K562 (cell line): Measurements from ENCODE around the gene IL13RA1. TPM values are rescaled to one million over a fixed set of nuclear protein-coding genes. Genes with fewer than 3 reads are reported as not detected.
A peak's percentile ranks its signal among the peaks of the same experiment; 100 is the strongest.

Source experiments
- E2F6 ChIP-seq, 2 experiments: IDR thresholded peaks; 2 replicates each; pipeline ENCODE4 v1.6.1; 2011; ENCODE audit warnings: borderline replicate concordance in 1 of 2, control low read depth in 1 of 2, low read depth in 1 of 2, low read length in 1 of 2, mild to moderate bottlenecking in 1 of 2, mixed read lengths in 1 of 2, moderate library complexity in 1 of 2; ENCODE audit not compliant: insufficient read depth in 1 of 2, insufficient read length in 1 of 2, poor library complexity in 1 of 2, severe bottlenecking in 1 of 2; ENCODE audit errors: extremely low read depth in 1 of 2
- ELF1 ChIP-seq: fragments of 200-800 bp; sonication (Bioruptor generic); IDR thresholded peaks from 2 replicates; pipeline ENCODE4 v1.6.1; 2016; ENCODE audit warnings: missing genetic modification characterization, missing compliant biosample characterization
- FIP1L1 ChIP-seq: fragments of 200-400 bp; formaldehyde crosslinking; IDR thresholded peaks from 2 replicates; pipeline ENCODE4 v1.6.1; 2018; ENCODE audit warnings: mild to moderate bottlenecking, low read depth, low read length; ENCODE audit not compliant: poor library complexity, severe bottlenecking
- HMGXB4 ChIP-seq: sonication (generic); formaldehyde crosslinking; IDR thresholded peaks from 2 replicates; pipeline ENCODE4 v1.8.1; 2023; ENCODE audit warnings: mild to moderate bottlenecking, missing genetic modification reagents
- MAFF ChIP-seq: IDR thresholded peaks from 2 replicates; pipeline ENCODE4 v1.6.1; 2012; ENCODE audit warnings: low read length, improper control_type of control experiment
- POLR2A ChIP-seq: fragments of 450-650 bp; conservative IDR thresholded peaks from 2 replicates; pipeline ENCODE4 v1.6.1; 2016
- POLR2G ChIP-seq: fragments of 200-400 bp; formaldehyde crosslinking; IDR thresholded peaks from 2 replicates; pipeline ENCODE4 v1.6.1; 2017; ENCODE audit warnings: low read depth, mild to moderate bottlenecking, antibody characterized with exemption, low read length, moderate library complexity
- TEAD4 ChIP-seq, 2 experiments: sonication (generic) in 1 of 2; formaldehyde crosslinking in 1 of 2; IDR thresholded peaks; 2 replicates each; pipeline versions ENCODE4 v1.6.1 to v1.8.0; 2012 to 2022; ENCODE audit warnings: borderline replicate concordance in 1 of 2, inconsistent platforms in 1 of 2, low read length in 1 of 2, mild to moderate bottlenecking in 1 of 2, missing genetic modification reagents in 1 of 2
- ZBTB40 ChIP-seq, 2 experiments: fragments of 450-650 bp in 1 of 2; sonication (generic) in 1 of 2; formaldehyde crosslinking in 1 of 2; IDR thresholded peaks; 2 replicates each; pipeline versions ENCODE4 v1.7.1 to v1.9.0; 2016 to 2022; ENCODE audit warnings: inconsistent platforms in 1 of 2, mild to moderate bottlenecking in 1 of 2, missing genetic modification reagents in 1 of 2
- ZFP91 ChIP-seq: sonication (generic); formaldehyde crosslinking; IDR thresholded peaks from 2 replicates; pipeline ENCODE4 v1.8.0; 2022; ENCODE audit warnings: mild to moderate bottlenecking, missing genetic modification reagents
- polyA plus RNA-seq, 8 experiments: library from polyadenylated mRNA; depleted of rRNA in 4 of 8; stranded (reverse) in 5 of 8; unstranded in 3 of 8; fragments of >200 nt; fragmentation: Nextera tagmentation in 2 of 8; fragmentation: Illumina TruSeq in 1 of 8; extraction: Ambion mirVana in 2 of 8; extraction: Trizol in 1 of 8; gene quantifications; 2 replicates each; pipeline versions ENCODE4 v1.2.1 to v1.2.3, GENCODE V29; 2011 to 2014; ENCODE audit warnings: inconsistent platforms in 1 of 8, missing spikeins in 1 of 8
- total RNA-seq, 7 experiments: library from RNA; depleted of rRNA in 6 of 7; stranded (reverse); fragments of >200 nt in 6 of 7; fragmentation: Illumina TruSeq in 2 of 7; extraction: Trizol in 2 of 7; gene quantifications; 2 replicates each; pipeline versions ENCODE4 v1.2.1 to v1.2.3, GENCODE V29; 2011 to 2021; ENCODE audit warnings: low replicate concordance in 1 of 7
- TF ChIP-seq, protein P1 (sequence below): fragments of 250-450 bp; sonication (Bioruptor Pico); IDR thresholded peaks from 2 replicates; pipeline ENCODE4 v1.5.0; 2021

IL13RA1 gene
- total and polyA plus RNA-seq, 9 of the 15 experiments (the other 6 are each of a cell fraction or from before 2014, with no cell fraction given), result 2.9 to 22.9 (median 12.2) TPM

DNA sequence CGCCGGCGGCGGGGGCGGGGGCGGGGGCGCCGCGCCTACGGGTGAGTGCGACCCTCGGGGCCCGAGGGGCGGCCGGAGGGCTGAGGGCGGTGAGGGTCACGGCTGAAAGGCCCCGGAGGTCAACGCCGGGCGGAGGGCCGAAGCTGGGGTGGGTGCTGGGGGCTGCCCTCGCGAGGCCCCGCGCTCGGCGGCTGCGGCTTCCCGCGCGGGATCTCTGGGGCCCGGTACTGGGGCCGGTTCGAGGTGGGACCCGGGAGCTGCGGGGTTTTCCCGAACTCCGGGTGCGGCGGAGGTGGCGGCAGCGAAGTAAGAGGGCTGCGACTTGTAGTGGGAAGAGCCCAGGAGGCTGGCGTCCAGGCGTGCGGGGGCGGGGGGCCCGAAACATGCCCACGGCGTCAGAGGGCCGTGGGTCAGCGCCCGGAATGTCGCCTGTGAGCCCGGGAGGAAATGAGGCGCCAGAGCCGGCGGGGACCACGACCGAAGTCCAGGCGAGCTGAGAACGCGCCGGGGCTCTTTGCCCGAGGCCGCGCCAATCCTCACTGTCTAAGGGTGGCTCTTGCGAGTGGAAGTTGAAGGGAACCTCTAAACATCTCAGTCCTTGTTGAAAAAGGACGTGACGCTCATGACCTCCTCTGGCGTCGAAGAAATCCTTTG lies 407 bp downstream of the IL13RA1 start (continued):
- no peak for TF ChIP-seq TEAD4 (IDR thresholded peaks at IDR 0.05; ENCODE audit: low read length)
- TF ChIP-seq TEAD4 (CRISPR knock-in tag; IDR thresholded peaks at IDR 0.05; ENCODE audit: borderline replicate concordance), result no peak
- no peak for TF ChIP-seq POLR2A
- TF ChIP-seq, protein P1, sequence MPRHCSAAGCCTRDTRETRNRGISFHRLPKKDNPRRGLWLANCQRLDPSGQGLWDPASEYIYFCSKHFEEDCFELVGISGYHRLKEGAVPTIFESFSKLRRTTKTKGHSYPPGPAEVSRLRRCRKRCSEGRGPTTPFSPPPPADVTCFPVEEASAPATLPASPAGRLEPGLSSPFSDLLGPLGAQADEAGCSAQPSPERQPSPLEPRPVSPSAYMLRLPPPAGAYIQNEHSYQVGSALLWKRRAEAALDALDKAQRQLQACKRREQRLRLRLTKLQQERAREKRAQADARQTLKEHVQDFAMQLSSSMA (CRISPR knock-in tag), result no peak
- TF ChIP-seq MAFF, result no peak
- 0 out of 2 replicates have a peak, but pooled peaks have one; percentile 38 for TF ChIP-seq HMGXB4 (CRISPR knock-in tag)
- 0 out of 2 replicates have a peak, but pooled peaks have one; percentile 26 for TF ChIP-seq ZBTB40 (IDR thresholded peaks at IDR 0.05)
- TF ChIP-seq ZBTB40 (CRISPR knock-in tag; IDR thresholded peaks at IDR 0.05), result no peak
- TF ChIP-seq E2F6 (IDR thresholded peaks at IDR 0.05; ENCODE audit: borderline replicate concordance in 1 of 2, extremely low read depth in 1 of 2, insufficient read depth in 1 of 2, insufficient read length in 1 of 2, low read depth in 1 of 2, low read length in 1 of 2, poor library complexity in 1 of 2, severe bottlenecking in 1 of 2), result peak in 1 of 2 experiments; percentile 3
- no peak for TF ChIP-seq ELF1 (tag)
- TF ChIP-seq ZFP91 (CRISPR knock-in tag), result no peak
- peak; percentile 7 for TF ChIP-seq FIP1L1
- TF ChIP-seq POLR2G, result peak; percentile 12
